Activated CD4-positive, alpha-beta T cell treated with anti-CD3 and anti-CD28 coated beads for 48 hours (primary cell): Measurements from ENCODE around the gene TUBD1.
"Not testable (repeated sequence)": the region's sequence is repeated elsewhere in the genome, so short reads cannot be mapped to it uniquely, and the experiment has no call there.

Source experiments
- DNase-seq: peaks from one replicate; pipeline ENCODE4 v3.0.0-alpha.2; 2020

The TUBD1 gene

DNA sequence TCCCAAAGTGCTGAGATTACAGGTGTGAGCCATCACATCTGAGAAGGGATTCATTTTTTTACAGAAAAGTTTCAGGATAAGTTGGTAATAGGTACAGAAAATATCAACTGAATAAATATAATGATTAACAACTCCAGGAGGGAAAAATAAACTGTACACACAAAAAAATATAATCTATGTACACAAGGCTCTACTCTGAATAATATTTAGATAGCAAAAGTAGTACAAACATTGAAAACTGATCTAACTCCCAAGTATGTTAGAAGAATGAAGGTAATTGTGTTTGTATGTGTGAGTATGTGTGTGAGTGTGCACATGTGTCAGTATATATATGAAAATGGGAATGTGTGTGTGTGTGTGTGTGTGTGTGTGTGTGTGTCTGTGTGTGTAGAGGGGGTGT lies 20.4 kb downstream of the TUBD1 start:
- DNase-seq, result no peak

DNA sequence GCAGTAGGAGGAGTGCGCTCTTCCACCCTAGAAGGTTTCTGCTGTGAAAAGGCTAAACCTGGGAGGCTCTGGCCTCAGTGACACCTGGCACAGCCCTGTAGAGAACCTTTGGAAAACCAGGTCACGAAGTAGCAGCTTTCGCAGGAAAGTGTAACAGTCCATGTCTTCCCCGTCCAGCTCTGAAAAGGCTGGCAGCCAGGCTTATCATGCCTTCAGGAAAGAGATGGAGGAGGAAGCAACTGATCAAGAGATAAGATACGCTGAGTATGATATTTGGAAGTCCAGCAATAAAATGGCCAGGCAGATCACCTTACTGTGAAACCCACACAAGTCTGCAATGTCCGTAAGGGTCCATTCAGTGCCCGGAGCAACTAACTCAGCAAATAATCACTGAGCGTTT lies 22.3 kb downstream of the TUBD1 start:
- DNase-seq, result no peak

- DNase-seq, result no peak
Measured at GRCh38 chr17:59869941-59870218, 22.9 kb downstream of the TUBD1 start.

GRCh38 chr17:59863616-59864015 lies 29.1 kb downstream of the TUBD1 start:
- DNase-seq, result no peak

- no peak for DNase-seq
Measured at GRCh38 chr17:59859444-59860025, 33.2 kb downstream of the TUBD1 start.

DNA sequence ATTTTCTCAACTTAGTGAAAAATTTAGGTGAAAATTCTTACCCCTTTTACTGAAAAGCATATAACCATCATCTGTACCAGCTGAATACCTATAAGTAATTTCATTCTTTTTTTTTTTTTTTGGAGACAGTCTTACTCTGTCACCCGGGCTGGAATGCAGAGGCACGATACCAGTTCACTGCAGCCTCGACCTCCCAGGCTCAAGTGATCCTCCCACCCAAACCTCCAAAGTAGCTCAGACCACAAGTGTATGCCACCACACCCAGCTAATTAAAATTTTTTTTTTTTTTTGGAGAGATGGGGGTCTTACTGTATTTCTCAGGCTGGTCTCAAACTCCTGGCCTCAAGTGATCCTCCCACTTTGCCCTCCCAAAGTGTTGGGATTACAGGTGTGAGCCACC lies 33.8 kb downstream of the TUBD1 start:
- no peak for DNase-seq

DNA sequence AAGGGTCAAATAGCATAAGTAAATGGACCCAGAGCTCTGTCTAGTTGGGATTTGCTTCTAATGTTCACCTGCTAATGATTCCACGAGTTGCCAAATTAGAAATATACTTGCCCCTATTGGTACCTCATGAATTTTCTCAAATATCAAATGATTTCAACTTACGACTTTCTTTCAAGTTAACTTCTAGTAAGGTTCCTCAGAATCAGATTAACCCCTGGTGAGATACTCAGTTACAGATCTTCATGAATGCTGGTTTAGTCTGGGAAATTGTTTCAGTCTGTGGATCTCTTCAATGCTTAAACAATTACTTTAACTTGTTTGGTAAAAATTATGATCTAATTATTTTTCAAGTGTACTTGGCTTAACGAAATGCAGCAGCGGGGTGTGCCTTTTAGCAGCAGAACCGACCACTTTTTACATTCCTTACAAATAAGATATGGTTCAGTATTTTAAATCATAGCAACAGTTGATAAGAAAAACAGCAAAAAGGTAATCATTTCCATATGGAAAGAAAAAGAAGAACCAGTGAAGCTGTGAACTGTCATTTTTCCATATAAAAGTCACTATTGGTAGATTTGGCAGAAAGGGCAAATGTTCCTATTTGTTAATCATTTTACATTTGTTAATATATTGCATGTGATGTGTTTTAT lies 34.5 kb downstream of the TUBD1 start:
- no peak for DNase-seq

DNA sequence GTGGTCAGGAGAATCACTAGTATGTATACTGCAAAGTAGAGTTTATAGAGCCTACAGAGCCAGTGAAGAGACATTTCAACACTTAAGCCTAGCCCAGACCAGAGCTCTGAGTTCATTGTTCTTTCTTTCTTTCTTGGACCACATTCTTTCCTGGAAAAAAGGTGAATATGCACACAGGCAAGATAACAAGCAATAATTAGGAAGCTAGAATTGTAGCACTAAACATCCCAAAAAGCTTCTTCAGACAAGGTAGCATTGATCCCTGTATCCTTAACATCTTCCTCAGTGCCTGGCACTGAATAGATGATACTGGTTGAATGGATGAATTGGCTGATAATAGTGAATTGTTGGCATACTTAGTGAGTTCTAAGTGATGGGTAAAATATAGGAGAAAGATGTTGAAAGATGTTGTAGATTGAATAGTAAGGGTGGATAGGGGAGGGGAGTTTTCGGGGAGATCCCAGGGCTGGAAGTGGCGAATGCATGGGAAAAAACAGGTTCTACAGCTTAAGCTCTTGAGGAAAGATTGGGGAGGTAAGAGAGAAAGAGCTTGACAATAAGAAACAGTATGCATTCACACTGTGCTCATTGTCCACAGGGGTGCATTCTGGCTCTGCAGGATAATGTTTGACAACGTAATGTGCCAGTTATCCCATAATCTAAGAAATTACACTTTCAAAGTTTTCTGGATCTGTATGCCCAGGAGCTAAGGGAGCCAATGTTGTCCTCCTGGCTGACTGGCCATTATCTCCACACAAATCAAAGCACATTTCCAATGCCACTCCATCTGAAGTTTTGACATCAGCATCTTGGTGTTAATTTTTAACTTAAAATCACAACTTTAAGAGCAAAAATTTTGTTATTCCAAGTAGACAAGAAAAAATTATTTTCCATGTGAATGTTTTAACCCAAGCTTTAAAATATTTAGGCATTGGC lies 35.6 kb downstream of the TUBD1 start:
- DNase-seq, result no peak

DNA sequence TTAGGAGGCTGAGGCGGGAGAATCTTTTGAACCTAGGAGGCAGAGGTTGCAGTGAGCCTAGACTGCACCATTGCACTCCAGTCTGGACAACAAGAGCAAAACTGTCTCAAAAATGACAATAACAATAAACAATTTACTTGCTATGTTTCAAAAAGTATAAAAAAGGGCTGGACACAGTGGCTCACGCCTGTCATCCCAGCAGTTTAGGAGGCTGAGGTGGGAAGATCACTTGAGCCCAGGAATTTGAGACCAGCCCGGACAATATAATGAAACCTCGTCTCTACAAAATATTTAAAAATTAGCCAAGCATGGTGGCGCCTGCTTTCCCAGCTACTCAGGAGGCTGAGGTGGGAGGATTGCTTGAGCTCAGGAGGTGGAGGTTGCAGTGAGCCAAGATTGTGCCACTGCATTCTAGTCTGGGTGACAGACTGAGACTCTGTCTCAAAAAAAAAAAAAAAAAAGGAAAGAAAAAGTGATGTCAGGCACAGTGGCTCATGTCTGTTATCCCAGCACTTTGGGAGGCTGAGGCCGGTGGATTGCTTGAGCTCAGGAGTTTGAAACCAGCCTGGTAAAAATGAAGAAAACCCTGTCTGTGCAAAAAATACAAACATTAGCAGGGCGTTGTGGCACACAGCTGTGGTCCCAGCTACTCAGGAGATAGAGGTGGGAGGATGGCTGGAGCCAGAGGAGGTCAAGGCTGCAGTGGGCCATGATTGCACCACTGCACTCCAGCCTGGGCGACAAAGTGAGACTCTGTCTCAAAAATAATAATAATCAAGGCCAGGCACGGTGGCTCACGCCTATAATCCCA lies 38.6 kb downstream of the TUBD1 start:
- DNase-seq, result not testable (repeated sequence)

DNA sequence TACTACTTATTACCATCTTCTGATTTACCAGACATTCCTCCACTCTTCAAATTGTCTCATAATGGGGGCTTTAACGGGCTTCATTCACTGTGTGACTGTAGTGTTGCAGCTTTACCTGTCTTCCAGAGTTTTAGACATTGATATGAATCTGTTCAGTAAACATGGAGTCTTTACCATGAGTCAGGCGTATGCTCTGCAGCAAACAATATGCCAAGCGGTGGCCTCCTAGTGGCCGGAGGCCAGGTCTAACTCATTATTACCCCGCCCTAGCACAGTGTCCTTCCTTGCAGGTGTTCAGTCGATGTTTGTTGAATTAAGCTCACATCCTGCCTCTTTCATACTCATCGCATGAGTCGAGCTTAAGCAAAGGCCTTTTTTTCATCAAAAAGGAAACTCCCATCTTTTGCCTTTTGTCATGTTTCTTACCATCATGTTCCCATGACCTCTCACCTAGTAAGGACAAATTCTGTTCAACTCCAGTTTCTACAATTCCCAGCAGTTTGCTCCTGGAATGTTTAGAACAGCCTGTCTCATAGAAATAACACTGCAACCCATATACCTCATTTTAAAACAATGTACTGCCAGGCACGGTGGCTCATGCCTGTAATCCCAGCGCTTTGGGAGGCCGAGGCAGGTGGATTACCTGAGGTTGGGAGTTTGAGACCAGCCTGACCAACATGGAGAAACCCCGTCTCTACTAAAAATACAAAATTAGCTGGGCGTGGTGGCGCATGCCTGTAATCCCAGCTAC lies 39.4 kb downstream of the TUBD1 start:
- DNase-seq, result peak; percentile 78

DNA sequence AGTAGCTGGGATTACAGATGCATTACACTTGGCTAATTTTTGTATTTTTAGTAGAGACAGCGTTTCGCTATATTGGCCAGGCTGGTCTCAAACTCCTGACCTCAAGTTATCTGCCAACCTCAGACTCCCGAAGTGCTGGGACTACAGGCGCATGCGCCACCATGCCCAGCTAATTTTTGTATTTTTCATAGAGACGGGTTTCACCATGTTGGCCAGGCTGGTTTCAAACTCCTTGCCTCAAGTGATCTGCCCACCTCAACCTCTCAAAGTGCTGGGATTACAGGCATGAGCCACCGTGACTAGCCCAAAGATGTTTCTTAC lies 39.9 kb downstream of the TUBD1 start:
- not testable (repeated sequence) for DNase-seq

- DNase-seq, result no peak
Measured at GRCh38 chr17:59851439-59852375, 41.0 kb downstream of the TUBD1 start.

DNA sequence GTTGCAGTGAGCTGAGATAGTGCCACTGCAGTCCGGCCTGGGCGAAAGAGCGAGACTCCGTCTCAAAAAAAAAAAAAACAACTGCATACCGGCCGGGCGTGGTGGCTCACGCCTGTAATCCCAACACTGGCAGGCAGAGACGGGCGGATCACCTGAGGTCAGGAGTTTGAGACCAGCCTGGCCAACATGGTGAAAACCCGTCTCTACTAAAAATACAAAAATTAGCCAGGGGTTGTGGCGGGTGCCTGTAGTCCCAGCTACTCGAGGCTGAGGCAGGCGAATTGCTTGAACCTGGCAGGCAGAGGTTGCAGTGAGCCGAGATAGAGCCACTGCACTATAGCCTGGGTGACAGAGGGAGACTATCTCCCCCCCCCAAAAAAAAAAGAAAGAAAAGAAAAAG lies 42.4 kb downstream of the TUBD1 start:
- not testable (repeated sequence) for DNase-seq

GRCh38 chr17:59848778-59849177 lies 44.0 kb downstream of the TUBD1 start:
- peak; percentile 76 for DNase-seq

DNA sequence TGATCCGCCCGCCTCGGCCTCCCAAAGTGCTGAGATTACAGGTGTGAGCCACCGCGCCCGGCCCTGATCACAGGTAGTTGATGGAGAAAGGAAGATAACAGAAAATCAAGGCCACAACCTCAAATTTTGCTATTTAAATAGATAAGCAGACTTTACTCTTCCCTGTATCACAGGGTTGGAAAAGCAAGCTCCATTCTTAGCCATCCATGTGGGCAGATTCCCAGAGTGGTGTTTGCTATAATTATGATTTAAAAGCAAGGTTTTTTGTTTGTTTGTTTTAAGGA lies 44.4 kb downstream of the TUBD1 start:
- no peak for DNase-seq

DNA sequence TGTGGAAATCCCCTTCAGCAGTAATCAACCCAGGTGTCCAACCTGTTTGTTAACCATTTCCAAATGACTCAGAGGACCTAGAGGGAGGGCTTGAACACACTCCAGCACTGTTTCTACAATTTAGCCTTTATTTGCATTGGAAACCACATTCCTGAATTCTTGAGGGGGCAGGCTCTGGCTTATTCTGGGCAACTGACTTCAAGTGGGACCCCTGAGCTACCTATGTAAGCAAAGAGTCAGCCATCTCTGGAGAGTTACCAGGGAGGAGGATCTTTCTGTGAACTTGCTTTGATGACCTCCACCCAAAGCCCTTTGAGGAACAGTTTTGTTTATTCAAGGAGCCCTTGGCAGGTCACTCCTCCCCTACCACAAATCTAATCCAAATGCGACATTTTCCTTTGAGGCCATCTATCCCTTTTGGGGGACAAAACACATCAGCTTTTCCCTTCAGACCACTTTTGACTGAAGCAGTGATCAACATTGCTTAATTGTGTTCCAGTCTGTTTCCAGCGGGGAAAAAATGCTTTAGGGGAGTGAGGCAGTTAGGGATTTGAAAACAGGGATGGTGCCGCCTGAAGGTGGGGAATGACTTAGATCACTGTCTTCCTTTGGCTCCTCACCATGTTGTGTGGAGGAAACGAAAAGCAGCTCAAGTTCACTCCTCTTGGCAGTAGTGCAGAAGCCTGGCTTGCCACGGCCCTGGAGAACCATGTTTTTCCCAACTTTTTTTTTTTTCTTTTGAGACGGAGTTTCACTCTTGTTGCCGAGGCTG lies 46.2 kb downstream of the TUBD1 start:
- DNase-seq, result no peak

- peak; percentile 59 for DNase-seq
Measured at GRCh38 chr17:59845595-59846393, 46.9 kb downstream of the TUBD1 start.

DNA sequence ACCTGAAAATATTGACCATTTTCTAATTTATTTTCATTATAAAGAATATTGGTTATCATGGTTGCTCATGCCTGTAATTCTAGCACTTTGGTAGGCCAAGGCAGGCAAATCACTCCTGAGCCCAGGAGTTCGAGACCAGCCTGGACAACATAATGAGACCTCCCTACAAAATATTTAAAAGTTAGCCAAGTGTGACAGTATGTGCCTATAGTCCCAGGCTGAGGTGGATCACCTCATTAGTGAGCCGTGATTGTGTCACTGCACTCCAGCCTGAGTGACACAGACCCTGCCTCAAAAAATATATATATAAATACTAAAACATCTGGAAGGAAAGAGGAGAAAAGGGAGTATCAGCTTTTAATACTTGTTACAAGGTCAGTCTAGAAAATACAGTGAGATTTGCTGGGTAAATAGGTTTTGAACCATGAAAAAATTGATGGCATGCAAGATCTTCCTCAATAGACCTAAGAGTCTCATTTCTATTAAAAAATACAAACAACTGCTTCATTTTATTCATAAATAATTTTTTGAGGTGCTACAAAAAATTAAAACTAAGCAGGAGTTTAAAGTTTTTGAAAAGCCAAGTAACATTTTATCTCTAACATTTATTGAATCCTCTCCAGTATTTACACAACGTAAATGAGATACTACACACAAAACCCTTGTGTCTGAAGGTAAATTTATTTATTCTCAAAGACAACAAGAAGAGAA lies 47.7 kb downstream of the TUBD1 start:
- no peak for DNase-seq

DNA sequence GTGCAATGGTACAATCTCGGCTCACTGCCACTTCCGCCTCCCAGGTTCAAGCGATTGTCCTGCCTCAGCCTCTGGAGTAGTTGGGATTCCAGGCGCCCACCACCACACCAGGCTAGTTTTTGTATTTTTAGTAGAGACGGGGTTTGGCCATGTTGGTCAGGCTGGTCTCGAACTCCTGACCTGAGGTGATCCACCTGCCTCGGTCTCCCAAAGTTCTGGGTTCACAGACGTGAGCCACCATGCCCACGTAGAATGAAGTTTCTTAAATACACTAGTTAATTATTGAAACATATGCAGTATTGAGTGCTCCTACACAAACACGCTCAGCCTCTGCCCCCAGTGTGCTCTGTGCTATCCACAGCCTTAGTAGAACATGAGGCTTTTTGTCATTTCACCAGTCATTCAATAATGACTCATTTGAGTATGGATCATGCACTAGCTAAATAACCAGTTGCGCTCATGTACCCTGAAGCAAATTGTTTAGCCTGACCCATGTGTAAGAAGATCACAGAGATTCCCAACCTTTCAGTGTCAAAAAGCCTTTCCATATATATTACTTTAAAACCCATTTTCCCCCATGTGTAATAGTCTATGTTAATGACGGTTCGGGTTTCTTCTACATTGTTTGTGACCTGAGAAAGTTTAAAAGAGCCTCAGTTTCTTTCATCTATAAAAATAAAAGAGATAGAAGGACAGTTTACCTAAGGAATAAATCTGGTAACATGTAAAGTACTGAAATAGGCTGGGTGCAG lies 49.7 kb downstream of the TUBD1 start:
- DNase-seq, result peak; percentile 81
